SU-DHL-6 (cell line): ENCODE data around the gene OR9G1.
"Not testable (repeated sequence)": the region's sequence is repeated elsewhere in the genome, so short reads cannot be mapped to it uniquely, and the experiment has no call there.

ENCODE experiments used
- EZH2phosphoT487 ChIP-seq: fragments of 200-600 bp; sonication (generic), shearing (Covaris generic); conservative IDR thresholded peaks from 2 replicates; pipeline ENCODE4 v1.6.1; 2018; ENCODE audit warnings: mild to moderate bottlenecking, antibody characterized with exemption, low read length, moderate library complexity, mixed read lengths
- TF ChIP-seq, protein P1 (sequence below): fragments of 200-600 bp; sonication (generic); IDR thresholded peaks from one replicate; pipeline ENCODE4 v1.5.1; 2017; ENCODE audit warnings: antibody characterized with exemption, mild to moderate bottlenecking, low read length, moderate library complexity; ENCODE audit not compliant: insufficient read depth, poor library complexity, severe bottlenecking

DNA sequence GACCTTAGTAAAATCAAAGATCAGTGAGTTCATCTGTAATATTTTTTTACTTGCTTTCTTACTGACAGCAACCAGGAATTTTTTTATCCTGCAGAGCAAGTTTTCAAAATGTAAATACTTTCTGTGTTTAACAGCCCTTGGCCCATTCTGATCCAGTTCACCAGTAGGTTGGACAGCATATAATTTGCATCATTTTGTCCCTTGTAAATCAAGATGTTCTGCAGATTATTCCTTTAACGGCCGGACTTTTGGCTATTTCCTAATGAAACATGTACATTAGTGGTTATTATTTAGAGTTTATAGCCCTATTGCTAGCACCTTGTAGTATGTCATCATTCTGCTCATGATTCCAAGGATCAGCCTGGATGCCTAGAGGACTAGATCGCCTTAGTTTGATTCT, 7.7 kb upstream of the OR9G1 start:
- TF ChIP-seq, protein P1, sequence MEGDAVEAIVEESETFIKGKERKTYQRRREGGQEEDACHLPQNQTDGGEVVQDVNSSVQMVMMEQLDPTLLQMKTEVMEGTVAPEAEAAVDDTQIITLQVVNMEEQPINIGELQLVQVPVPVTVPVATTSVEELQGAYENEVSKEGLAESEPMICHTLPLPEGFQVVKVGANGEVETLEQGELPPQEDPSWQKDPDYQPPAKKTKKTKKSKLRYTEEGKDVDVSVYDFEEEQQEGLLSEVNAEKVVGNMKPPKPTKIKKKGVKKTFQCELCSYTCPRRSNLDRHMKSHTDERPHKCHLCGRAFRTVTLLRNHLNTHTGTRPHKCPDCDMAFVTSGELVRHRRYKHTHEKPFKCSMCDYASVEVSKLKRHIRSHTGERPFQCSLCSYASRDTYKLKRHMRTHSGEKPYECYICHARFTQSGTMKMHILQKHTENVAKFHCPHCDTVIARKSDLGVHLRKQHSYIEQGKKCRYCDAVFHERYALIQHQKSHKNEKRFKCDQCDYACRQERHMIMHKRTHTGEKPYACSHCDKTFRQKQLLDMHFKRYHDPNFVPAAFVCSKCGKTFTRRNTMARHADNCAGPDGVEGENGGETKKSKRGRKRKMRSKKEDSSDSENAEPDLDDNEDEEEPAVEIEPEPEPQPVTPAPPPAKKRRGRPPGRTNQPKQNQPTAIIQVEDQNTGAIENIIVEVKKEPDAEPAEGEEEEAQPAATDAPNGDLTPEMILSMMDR: not testable (repeated sequence)
- TF ChIP-seq EZH2phosphoT487: not testable (repeated sequence)
